ENCODE measurements around the gene DNHD1. TPM values are rescaled to one million over a fixed set of nuclear protein-coding genes. Genes with fewer than 3 reads are reported as not detected.

The DNHD1 gene, protein sequence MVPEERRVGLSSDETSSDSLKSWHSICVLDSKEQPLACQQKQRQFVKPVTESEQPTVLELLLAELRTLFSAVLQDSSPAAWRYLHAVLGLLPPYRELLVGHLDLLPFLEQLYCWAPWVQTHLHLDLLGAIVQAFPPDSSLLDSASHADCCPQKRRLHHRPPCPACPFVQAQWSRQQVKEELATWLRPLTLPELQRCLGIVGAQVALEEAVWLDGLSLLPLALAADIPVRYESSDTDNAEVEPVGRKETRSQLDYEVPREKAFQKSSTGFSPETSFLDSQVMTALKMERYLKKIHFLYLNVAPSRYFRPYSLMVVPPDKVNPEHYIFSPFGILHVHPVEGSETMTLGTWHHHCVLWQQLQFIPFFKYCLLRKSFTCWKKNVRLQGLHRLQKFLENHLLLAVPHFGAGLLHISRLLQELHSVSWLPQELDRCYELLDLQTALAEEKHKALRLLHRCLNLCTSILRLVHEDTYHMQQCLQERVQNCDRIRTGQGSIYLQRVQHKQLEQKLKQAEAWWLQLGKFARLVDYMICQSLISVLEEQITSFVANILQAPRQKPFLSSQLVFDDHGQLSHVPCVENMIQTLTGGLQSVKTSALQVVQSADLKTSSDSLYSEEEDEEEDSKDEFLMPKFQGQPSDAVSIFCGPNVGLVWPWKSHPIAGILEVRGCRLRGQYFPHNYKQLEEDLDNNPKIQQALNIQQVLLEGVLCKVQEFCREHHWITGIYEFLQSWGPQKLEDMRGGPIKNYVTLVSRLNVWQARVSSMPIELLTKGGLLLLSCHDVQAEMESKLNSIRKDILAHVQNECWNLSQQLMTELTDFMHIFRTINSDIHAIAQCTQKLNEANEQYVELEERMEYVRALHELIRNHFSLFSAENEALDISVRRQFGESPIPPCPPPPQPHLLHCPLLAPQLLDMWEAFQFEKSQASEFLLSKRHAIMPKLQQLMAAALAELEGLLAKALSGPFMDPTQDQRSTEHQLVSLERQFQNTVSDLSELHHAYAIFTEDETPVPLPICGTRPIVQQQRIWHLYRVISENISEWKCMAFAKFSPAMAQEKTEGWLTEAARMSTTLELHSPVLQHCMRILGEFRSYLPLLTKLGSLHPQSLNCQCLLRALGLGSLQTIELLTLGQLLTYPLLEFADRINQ (N-terminal part only)
- 1.5 and 2.8 TPM in 2 replicates for total RNA-seq (2014; rRNA removed; shearing (Covaris generic))
- 0.43 and 1.1 TPM in 2 replicates for polyA plus RNA-seq (2015; cell fraction: cytosol; rRNA removed)
- polyA plus RNA-seq (2015; cell fraction: nucleus; rRNA removed): 38.2 and 44.7 TPM in 2 replicates

DNA sequence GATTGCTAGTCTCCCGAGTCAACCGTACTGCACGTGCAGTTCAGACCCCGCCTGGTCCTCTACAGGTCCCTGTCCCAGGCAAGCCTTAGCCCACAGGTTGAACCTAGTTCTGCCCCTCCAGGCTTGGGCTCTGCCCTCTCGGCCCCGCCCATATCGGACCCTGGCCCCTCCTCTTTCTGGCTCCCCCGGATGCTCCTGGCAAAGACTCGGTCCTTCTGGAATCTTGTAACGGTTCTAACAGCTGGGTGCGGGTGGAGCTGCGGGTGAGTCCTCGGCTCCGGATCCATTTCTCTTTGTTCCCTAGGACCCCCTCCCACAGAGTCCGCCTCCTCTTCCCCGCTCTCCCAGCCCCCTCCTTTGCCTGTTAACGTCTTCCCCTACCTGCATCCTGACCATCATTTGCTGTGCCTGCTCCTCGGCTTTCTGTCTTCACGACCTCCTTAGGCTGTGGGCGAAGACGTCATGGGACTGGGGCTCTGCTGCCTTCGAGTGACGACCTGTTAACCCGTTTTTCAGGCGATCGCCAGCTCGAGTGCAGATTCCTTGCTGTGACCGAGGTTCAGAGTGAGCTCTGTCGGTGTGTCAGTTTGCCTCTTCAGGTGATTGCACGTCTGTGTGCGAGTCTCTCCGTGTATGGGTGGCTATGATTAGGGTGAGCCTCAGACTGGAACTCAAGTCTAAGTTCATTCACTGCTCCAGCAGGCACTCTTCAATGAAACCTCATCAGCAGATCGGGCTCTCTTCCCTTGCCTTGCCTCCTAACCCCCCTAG is at the start of gene DNHD1:
DNHD1 (plus strand) TSS at position 212 of the 771 bp plus-strand sequence. CDS start 936 bp downstream, outside the sequence.
- in situ Hi-C loops (cut with HindIII; ENCODE audit: low pct_unique_long_range_greater_than_20kb, low sequenced_read_pairs): no loop called here
- DNase-seq (ENCODE audit: low read depth, low spot score): no peak

DNA sequence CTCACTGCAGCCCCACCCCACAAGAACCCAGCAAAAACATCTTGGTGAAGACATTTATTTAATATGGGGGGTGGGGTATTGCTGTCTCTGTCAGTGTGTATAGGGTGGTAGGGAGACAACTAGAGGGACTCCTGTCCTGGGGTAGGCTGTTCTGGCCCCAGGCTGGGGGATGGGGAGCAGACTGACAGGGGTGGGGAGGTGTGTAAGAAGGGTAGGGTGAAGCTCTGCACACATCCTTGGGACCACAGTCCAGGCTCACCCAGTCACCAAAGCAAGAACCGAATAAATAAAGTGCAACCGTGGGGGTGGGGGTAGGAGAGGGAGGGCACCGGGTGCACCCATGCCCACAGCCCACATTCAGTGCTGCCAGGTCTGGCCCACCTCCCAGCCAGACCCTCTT is 48.5 kb upstream of the DNHD1 start:
- in situ Hi-C loops (cut with HindIII; ENCODE audit: low pct_unique_long_range_greater_than_20kb, low sequenced_read_pairs): no loop called here
- DNase-seq (ENCODE audit: low read depth, low spot score): no peak

- in situ Hi-C loops (cut with HindIII; ENCODE audit: low pct_unique_long_range_greater_than_20kb, low sequenced_read_pairs): no loop called here
- DNase-seq (ENCODE audit: low read depth, low spot score): no peak
Measured at GRCh38 chr11:6452219-6452618, 44.9 kb upstream of the DNHD1 start.

- no peak for DNase-seq (ENCODE audit: low read depth, low spot score)
- in situ Hi-C loops (cut with HindIII; ENCODE audit: low pct_unique_long_range_greater_than_20kb, low sequenced_read_pairs): no loop called here
Measured at GRCh38 chr11:6453152-6453551, 43.9 kb upstream of the DNHD1 start.

DNA sequence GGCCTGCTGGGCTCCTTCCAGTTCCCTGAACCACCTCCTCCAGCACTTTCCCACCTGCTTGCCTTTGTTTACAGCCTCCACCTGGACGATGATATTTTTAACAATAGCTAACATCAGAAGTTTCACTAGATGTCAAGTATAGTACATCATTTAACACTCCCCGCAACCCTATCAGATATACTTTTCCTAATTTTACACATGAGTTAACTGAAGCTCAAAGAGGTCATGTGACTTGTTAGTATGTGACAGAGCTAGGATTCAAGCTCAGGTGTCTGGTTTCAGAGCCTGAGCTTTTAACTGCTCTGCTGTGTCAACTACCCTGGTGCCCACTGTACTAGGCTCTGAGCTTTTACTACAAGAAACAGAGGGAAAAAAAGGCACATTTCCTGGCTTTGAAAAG is 42.0 kb upstream of the DNHD1 start:
- in situ Hi-C loops (cut with HindIII; ENCODE audit: low pct_unique_long_range_greater_than_20kb, low sequenced_read_pairs): no loop called here
- no peak for DNase-seq (ENCODE audit: low read depth, low spot score)

GRCh38 chr11:6456361-6457073 is 40.6 kb upstream of the DNHD1 start:
- no peak for DNase-seq (ENCODE audit: low read depth, low spot score)
- in situ Hi-C loops (cut with HindIII; ENCODE audit: low pct_unique_long_range_greater_than_20kb, low sequenced_read_pairs): no loop called here

DNA sequence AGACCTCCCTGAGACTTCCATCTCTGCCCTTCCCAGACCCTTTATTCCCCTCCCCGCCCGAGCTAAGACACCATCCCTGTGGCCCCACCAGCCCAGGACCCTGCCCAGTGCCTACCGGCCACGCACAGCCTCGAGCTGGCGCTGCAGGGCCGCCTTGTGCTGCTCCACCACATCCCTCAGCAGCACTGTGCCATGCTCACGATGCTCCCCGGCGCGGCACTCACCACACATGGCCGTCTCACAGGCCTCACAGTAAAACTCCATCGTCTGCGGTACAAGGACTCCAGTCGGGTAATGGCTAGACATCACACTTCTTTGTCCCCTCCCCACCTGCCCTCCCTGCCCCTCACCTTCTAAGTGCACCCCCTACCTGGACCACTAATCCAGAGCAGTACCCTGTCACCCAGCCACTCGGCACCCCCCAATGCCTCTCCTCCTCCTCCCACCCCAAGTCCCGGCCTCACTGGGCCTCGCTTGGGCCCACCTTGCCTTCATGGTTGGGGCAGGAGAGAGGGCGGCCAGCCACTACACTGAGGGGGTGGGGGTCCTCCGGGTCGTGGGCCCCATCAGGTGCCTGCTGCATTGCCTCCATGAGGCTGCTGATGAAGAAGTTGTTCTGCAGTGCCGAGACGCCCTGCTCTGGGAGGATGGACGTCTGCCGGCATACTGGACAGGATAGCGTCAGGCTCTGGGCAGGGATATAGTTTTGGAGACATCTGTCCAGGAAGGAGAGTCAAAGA is 39.3 kb upstream of the DNHD1 start:
- in situ Hi-C loops (cut with HindIII; ENCODE audit: low pct_unique_long_range_greater_than_20kb, low sequenced_read_pairs): no loop called here
- DNase-seq (ENCODE audit: low read depth, low spot score): no peak

DNA sequence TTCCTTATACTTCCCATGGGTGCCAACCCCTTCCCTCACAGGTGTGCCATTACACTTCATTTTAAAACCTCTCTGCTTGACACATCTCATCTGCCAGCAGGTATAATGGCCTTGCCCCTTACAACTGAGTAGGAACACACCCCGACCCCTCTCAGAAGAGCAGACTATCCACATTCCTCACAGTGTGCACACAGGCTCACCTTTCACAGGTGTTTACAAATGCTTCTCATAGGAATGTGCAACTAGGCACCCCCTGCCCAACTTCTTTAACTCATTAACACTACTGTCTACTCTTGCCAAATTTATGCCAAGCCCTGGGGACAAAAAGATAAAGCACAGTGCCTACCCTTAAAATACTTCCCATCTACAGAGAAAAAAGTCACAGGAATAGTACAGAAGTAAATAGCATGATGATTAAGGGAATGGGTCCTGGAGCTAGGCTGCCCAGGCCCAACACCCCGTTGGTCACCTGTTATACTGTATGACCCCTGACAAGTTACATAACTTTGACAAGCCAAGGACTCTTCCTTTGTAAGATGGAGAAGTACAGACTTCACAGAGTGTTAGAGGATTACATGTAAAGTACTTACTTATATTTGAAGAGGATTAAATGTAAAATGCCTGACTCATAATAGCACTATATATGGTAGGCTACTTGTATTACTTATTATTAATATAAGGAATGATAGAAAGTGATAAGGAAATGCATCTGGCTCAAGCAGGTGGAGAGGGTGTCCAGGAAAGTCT is 38.6 kb upstream of the DNHD1 start:
- DNase-seq (ENCODE audit: low read depth, low spot score): no peak
- in situ Hi-C loops (cut with HindIII; ENCODE audit: low pct_unique_long_range_greater_than_20kb, low sequenced_read_pairs): no loop called here

DNA sequence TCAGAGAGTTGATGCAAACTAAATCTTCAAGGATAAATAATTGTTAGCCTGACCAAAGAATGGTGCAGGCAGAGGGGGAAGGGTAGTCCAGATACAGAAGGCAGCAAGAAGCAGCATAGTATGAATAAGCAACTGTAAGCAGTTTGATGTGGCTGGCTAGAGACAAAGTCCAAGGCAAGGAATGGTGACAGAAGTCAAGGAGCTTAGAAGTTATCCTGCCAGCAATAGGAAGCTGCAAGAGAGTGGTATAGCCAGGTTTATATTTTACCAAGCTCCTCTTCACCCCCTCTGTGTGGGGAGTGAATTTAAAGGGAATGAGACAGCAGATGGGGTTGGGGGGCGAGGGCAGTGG is 38.0 kb upstream of the DNHD1 start:
- in situ Hi-C loops (cut with HindIII; ENCODE audit: low pct_unique_long_range_greater_than_20kb, low sequenced_read_pairs): no loop called here
- DNase-seq (ENCODE audit: low read depth, low spot score): no peak

DNA sequence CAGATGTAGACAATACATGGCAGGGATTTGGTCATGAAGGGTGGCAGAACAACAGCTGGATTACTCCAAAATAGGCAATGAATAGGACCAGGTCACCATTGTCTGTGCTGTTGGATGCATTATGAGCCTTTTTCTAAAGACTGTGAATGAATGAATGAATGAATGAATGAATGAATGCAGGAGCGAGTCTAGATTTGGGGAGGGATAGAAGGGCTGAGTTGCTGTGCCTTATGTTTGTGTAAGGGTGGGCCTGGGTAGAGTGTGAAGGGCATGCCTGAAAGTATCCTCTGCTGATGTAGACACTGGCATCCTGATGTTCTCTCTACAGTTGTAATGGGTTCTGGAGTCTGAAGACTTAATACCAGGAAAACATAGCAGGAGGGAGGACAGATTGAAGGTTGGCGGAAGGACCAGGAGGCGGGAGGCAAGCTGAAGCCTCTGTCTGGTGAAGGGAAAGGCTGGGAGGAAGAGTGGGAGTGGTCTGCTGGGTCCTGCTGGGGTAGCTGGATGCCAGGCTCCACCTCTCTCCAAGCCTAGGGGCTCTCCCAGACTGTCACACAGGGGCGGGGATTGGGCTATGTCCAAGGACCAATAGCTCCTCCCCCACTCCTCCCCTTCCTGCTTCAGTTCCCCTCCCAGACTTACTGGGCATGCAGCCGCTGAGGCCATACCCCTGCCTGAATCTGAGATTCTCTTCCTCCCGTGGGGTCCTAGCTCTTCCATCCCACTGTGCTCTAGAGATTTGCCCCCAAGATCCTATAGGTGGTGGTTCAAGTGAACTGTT is 28.2 kb upstream of the DNHD1 start:
- peak; percentile 70 for DNase-seq (ENCODE audit: low read depth, low spot score)
- in situ Hi-C loops (cut with HindIII; ENCODE audit: low pct_unique_long_range_greater_than_20kb, low sequenced_read_pairs): no loop called here

DNA sequence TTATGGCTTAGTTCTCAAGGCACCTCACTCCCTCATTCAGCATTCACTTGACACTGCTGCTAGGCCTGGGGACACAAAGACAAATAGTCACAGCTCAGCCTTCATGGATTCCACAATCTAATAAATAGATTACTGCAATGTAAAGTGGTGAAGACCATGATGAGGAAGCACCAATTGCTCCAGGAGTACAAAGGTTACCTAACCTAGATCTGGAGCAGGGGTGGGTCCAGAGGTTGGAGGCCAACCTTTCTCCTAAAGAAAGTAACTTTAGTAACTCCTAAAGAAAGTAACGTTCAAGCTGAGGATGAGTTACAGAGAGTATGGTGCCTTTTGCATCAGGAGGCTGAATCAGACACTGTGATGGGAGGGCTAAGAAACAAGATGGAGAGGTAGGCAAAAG is 27.5 kb upstream of the DNHD1 start:
- DNase-seq (ENCODE audit: low read depth, low spot score): no peak
- in situ Hi-C loops (cut with HindIII; ENCODE audit: low pct_unique_long_range_greater_than_20kb, low sequenced_read_pairs): no loop called here

GRCh38 chr11:6472934-6473333 is 24.1 kb upstream of the DNHD1 start:
- DNase-seq (ENCODE audit: low read depth, low spot score): no peak
- in situ Hi-C loops (cut with HindIII; ENCODE audit: low pct_unique_long_range_greater_than_20kb, low sequenced_read_pairs): no loop called here

DNA sequence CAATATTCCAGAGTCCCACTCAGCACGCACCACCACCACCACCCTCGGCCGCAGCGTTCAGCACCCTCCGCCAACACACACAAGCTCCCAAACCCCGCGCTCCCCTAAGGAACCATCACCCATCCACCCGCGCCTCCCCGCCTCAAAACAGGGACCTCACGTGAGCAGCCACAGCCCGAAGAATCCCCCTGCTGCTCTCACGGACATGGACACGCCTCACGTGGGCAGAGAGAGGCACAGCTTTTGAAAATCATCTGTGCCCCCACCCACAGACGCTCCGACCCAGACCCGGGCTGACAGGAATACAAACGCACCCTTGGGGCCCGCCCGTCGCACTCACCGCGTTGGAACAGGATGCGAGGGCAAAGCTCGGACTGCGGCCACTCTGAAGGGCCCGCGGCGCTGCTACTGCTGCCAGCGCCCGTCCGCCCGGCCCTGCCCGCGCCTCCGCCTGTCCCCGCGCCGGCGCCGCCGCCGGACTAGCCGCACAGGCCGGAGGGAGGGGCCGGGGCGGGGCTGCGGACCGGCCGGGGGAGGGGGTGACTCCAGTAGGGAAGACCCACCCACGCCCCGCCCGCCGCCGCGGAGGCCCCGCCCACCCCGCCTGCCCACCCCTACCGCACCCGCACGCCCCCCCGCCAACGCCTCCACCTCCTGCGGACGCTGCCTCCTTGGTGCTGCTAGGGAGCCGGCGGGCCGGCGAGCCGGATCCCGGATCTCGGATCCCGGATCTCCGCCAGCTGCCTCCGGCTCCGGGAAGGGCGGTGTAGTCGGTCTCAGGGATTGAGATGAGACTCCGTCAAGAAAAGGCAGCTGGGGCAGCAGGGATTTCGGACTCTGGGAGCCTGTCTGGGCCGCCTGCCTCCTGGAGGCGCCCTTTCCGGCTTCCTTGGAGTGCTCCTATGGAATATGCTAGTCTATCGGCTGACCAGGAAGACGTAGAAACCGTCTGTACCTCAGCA is 23.3 kb upstream of the DNHD1 start, which contains the start of gene TRIM3:
TRIM3 (minus strand) TSS at position 491 of the 962 bp plus-strand sequence. CDS start 8,246 bp downstream, outside the sequence.
- DNase-seq (ENCODE audit: low read depth, low spot score): peak; percentile 83
- in situ Hi-C loops (cut with HindIII; ENCODE audit: low pct_unique_long_range_greater_than_20kb, low sequenced_read_pairs): no loop called here

DNA sequence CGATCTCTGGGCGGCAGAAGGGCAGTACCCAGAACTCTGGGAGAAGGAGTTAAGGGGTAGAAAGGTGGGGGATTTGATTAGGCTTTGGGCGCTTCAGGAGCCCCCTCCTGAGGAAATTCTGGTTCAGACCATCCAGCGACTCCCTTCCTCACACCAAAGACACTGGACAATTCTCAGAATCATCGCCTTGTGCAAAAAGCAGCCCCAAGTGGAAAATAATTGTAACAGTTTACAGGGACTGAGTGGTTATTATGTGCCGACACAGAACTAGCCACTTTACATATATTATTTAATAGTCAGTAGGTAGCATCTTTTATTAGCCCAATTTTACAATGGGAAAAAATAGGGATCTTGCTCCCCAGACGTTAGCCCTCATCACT is 22.7 kb upstream of the DNHD1 start:
- in situ Hi-C loops (cut with HindIII; ENCODE audit: low pct_unique_long_range_greater_than_20kb, low sequenced_read_pairs): no loop called here
- no peak for DNase-seq (ENCODE audit: low read depth, low spot score)
